CD14-positive monocyte (primary cell): ENCODE results near the gene BIRC3. TPM values are rescaled to one million over a fixed set of nuclear protein-coding genes. Genes with fewer than 3 reads are reported as not detected.

ENCODE experiments used
- DNase-seq, 3 donors: peaks; one replicate each; pipeline ENCODE4 v3.0.0-alpha.2; 2011 to 2022
- H2AFZ ChIP-seq: 2 replicates; pipeline ENCODE4 v1.6.0; 2012; ENCODE audit warnings: mild to moderate bottlenecking, low read depth, low read length, inconsistent platforms; ENCODE audit not compliant: insufficient read depth, poor library complexity, severe bottlenecking
- H3K27ac ChIP-seq, 2 donors: 1 replicate in 1 of 2; 2 replicates in 1 of 2; pipeline ENCODE4 v1.5.1; 2012 to 2013; ENCODE audit warnings: low read length in 2 of 2, control low read depth in 1 of 2, inconsistent platforms in 1 of 2, low read depth in 1 of 2, mild to moderate bottlenecking in 1 of 2
- H3K27me3 ChIP-seq, 2 donors: one replicate each; pipeline versions ENCODE4 v1.6.0 to v1.6.1; 2011 to 2013; ENCODE audit warnings: low read length in 2 of 2; ENCODE audit not compliant: control insufficient read depth in 2 of 2, insufficient read depth in 2 of 2
- H3K36me3 ChIP-seq, 2 donors: replicated peaks in 1 of 2; 1 replicate in 1 of 2; 2 replicates in 1 of 2; pipeline versions ENCODE4 v1.5.1 to v1.6.1; 2012 to 2013; ENCODE audit warnings: low read length in 2 of 2, control low read depth in 1 of 2, inconsistent platforms in 1 of 2, mild to moderate bottlenecking in 1 of 2; ENCODE audit not compliant: insufficient read depth in 2 of 2, control insufficient read depth in 1 of 2
- H3K4me1 ChIP-seq, 2 donors: 1 replicate in 1 of 2; 2 replicates in 1 of 2; pipeline versions ENCODE4 v1.5.1 to v1.6.1; 2012 to 2013; ENCODE audit warnings: low read length in 2 of 2, control low read depth in 1 of 2, inconsistent platforms in 1 of 2, mild to moderate bottlenecking in 1 of 2, moderate library complexity in 1 of 2; ENCODE audit not compliant: insufficient read depth in 2 of 2, control insufficient read depth in 1 of 2
- H3K4me2 ChIP-seq: replicated peaks from 2 replicates; pipeline ENCODE3; 2012; ENCODE audit warnings: low read length, moderate library complexity, mild to moderate bottlenecking; ENCODE audit not compliant: poor library complexity, severe bottlenecking; ENCODE audit errors: extremely low read depth
- H3K4me3 ChIP-seq, 3 experiments: fragments of 200-600 bp in 1 of 3; sonication (generic) in 1 of 3; replicated peaks in 1 of 3; 1 replicate in 2 of 3; 2 replicates in 1 of 3; pipeline ENCODE4 v1.5.1; 2011 to 2013; ENCODE audit warnings: low read length in 3 of 3, mild to moderate bottlenecking in 3 of 3, control low read depth in 2 of 3, low read depth in 2 of 3, inconsistent platforms in 1 of 3, moderate library complexity in 1 of 3
- H3K79me2 ChIP-seq: 2 replicates; pipeline ENCODE4 v1.6.0; 2012; ENCODE audit warnings: mild to moderate bottlenecking, control low read depth, inconsistent platforms, low read length, moderate library complexity; ENCODE audit not compliant: insufficient read depth
- H3K9ac ChIP-seq: 2 replicates; pipeline ENCODE4 v1.6.0; 2017; ENCODE audit warnings: low read length, mild to moderate bottlenecking; ENCODE audit not compliant: insufficient read depth, poor library complexity, severe bottlenecking
- H3K9me3 ChIP-seq, 2 donors: replicated peaks in 1 of 2; 1 replicate in 1 of 2; 2 replicates in 1 of 2; pipeline versions ENCODE4 v1.5.1 to v1.6.1; 2012 to 2013; ENCODE audit warnings: low read length in 2 of 2, control low read depth in 1 of 2; ENCODE audit not compliant: control insufficient read depth in 1 of 2, insufficient read depth in 1 of 2
- H4K20me1 ChIP-seq: 2 replicates; pipeline ENCODE4 v1.6.0; 2012; ENCODE audit warnings: mild to moderate bottlenecking, low read length, control low read depth, moderate library complexity; ENCODE audit not compliant: insufficient read depth
- H3K27ac Mint-ChIP-seq, 7 donors: one replicate each; pipeline ENCODE4 v1.8.0; 2020; ENCODE audit warnings: mild to moderate bottlenecking in 7 of 7, mixed read lengths in 7 of 7, moderate library complexity in 6 of 7, inconsistent platforms in 2 of 7
- H3K27me3 Mint-ChIP-seq, 3 donors: one replicate each; pipeline ENCODE4 v1.8.0; 2021 to 2022; ENCODE audit warnings: low read depth in 3 of 3, mild to moderate bottlenecking in 3 of 3, mixed read lengths in 3 of 3, moderate library complexity in 3 of 3, inconsistent platforms in 1 of 3
- H3K36me3 Mint-ChIP-seq, 2 donors: one replicate each; pipeline ENCODE4 v1.8.0; 2020; ENCODE audit warnings: mixed read lengths in 2 of 2, inconsistent platforms in 1 of 2, mild to moderate bottlenecking in 1 of 2
- H3K4me1 Mint-ChIP-seq: one replicate; pipeline ENCODE4 v1.8.0; 2020; ENCODE audit warnings: mild to moderate bottlenecking, mixed read lengths
- H3K4me3 Mint-ChIP-seq, 2 donors: one replicate each; pipeline ENCODE4 v1.8.0; 2020; ENCODE audit warnings: mild to moderate bottlenecking in 2 of 2, mixed read lengths in 2 of 2, moderate library complexity in 1 of 2
- H3K9me3 Mint-ChIP-seq, 7 donors: one replicate each; pipeline ENCODE4 v1.8.0; 2020 to 2022; ENCODE audit warnings: mixed read lengths in 7 of 7, mild to moderate bottlenecking in 6 of 7, moderate library complexity in 6 of 7, inconsistent platforms in 2 of 7
- WGBS: methylation state at CpG from one replicate; pipeline ENCODE4 v1.1.5; 2013; ENCODE audit warnings: missing lambda C conversion rate; ENCODE audit not compliant: insufficient coverage; 5-methylcytosine and 5-hydroxymethylcytosine counted together
- intact Hi-C, 2 donors: fragments of 100-400 bp; cut with micrococcal nuclease; formaldehyde crosslinking; loops; one replicate each; pipeline versions ENCODE4 v1.15.0 to v1.15.1; 2023
- polyA plus RNA-seq, 3 donors: library from polyadenylated mRNA; depleted of rRNA in 1 of 3; unstranded in 2 of 3; stranded (reverse) in 1 of 3; fragments of 300-500 nt in 2 of 3; fragments of >200 nt in 1 of 3; fragmentation: Illumina TruSeq in 2 of 3; gene quantifications; 1 replicate in 2 of 3; 2 replicates in 1 of 3; pipeline ENCODE4 v1.2.3, GENCODE V29; 2012 to 2021
- TF ChIP-seq, protein P1 (sequence below): fragments of 200-600 bp; IDR thresholded peaks from one replicate; pipeline ENCODE4 v1.8.0; 2022; ENCODE audit warnings: antibody characterized with exemption, mild to moderate bottlenecking

BIRC3 gene
- polyA plus RNA-seq, 3 donors: 3.0 to 9.8 (median 9.5) TPM

- intact Hi-C loops: loop anchor here (2.0 to 5.0 kb wide), 3 partner anchors 28 to 105 kb away; partner anchors contain the start of gene TMEM123 (in 1 of the 2)
- Mint-ChIP-seq H3K9me3 (peaks cover 0 to 2% (median 0%) of the 10 kb centered on the region in 7 donors), H3K27me3 (peaks cover 2 to 3% (median 3%) of the 10 kb centered on the region in 3 donors), H3K27ac (peak within 1 kb of the TSS; percentile 97 to 99 (median 98)), H3K36me3 (peaks cover 23 to 24% of the 10 kb centered on the region in 2 donors), H3K4me1 (peaks cover 27% of the 10 kb centered on the region), H3K4me3 (peak within 1 kb of the TSS; percentile 93)
- H2AFZ ChIP-seq: peak within 1 kb of the TSS; percentile 84
- peak within 1 kb of the TSS; percentile 96 for H3K9ac ChIP-seq
- TF ChIP-seq, protein P1, sequence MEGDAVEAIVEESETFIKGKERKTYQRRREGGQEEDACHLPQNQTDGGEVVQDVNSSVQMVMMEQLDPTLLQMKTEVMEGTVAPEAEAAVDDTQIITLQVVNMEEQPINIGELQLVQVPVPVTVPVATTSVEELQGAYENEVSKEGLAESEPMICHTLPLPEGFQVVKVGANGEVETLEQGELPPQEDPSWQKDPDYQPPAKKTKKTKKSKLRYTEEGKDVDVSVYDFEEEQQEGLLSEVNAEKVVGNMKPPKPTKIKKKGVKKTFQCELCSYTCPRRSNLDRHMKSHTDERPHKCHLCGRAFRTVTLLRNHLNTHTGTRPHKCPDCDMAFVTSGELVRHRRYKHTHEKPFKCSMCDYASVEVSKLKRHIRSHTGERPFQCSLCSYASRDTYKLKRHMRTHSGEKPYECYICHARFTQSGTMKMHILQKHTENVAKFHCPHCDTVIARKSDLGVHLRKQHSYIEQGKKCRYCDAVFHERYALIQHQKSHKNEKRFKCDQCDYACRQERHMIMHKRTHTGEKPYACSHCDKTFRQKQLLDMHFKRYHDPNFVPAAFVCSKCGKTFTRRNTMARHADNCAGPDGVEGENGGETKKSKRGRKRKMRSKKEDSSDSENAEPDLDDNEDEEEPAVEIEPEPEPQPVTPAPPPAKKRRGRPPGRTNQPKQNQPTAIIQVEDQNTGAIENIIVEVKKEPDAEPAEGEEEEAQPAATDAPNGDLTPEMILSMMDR: peak; percentile 65
- H3K4me2 ChIP-seq: peak within 1 kb of the TSS; percentile 92
- no peaks in the 10 kb centered on the region for H4K20me1 ChIP-seq
- under 1% methylated on average over 74 of the region's 77 CpGs for WGBS
- H3K4me1 ChIP-seq: peaks cover 10 to 24% of the 10 kb centered on the region in 2 donors
- no peaks in the 10 kb centered on the region for H3K27me3 ChIP-seq
- H3K9me3 ChIP-seq: no peaks in the 10 kb centered on the region
- H3K36me3 ChIP-seq: peaks cover 10 to 23% of the 10 kb centered on the region in 2 donors
- peak within 1 kb of the TSS; percentile 71 to 93 (median 84) for H3K4me3 ChIP-seq
- DNase-seq: peak; percentile 90 to 96 (median 94)
- H3K79me2 ChIP-seq: peaks cover 45% of the 10 kb centered on the region
- H3K27ac ChIP-seq: peak within 1 kb of the TSS; percentile 97 to 98
Measured at GRCh38 chr11:102346748-102347461, 29.6 kb downstream of the BIRC3 start, which contains the start of gene BIRC2. BIRC2 (plus strand) TSS chr11:102347214; CDS start chr11:102349855, 2,641 bp downstream.

DNA sequence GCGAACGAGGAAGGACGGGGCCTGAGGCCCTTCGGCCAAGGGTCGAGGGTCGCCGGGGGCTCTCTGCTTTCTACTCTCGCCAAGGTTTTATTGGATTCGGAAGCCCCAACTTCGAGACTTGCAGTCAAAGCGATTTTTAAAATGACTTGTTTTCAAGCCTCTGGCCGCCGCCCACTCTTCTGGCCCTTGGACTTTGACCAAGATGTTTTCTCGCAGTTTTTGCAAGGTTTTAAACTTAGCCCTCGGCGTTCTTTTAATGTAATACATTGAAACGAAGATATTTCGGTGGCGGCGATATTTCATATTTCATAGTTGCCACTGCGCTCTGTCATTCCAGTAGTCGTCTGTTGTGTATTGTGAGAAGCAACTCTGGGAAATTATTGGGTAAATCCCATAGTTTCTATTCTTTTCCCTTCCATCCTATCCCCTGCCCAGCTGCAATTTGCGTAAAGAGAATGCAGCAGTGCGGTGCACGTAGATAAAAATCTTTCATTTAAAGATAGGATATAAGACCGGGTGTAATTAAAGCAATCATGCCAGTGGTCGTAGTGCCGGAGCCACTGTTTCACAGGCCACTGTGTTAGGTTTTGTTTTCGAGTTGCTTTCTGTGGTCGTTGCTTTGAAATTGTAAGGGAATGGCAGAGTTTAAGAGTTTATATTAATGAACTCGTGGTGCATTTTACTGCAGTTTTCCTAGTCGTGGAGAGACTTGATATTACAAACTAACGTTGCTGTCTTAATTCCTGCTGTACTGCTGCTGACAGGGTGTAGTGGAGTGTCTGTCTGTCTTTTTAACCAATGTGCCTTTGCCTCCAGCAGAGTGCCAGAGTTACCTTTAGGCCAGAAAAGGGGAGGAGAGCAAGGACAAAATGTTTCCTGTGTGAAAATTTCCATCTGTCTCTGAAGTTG lies 30.4 kb downstream of the BIRC3 start:
- H3K4me3 ChIP-seq: peak overlapping the region; percentile 71 to 93 (median 84)
- H3K4me1 ChIP-seq: peaks cover 10 to 24% of the 10 kb centered on the region in 2 donors
- Mint-ChIP-seq H3K4me3 (peak overlapping the region; percentile 90 to 93), H3K27me3 (peaks cover 2 to 5% (median 3%) of the 10 kb centered on the region in 3 donors), H3K36me3 (peaks cover 27 to 29% of the 10 kb centered on the region in 2 donors), H3K4me1 (peaks cover 26% of the 10 kb centered on the region), H3K9me3 (peaks cover 0 to 2% (median 0%) of the 10 kb centered on the region in 7 donors), H3K27ac (peak overlapping the region; percentile 97 to 99 (median 98))
- H3K27me3 ChIP-seq: no peaks in the 10 kb centered on the region
- no peaks in the 10 kb centered on the region for H3K9me3 ChIP-seq
- H3K9ac ChIP-seq: peak overlapping the region; percentile 96
- 0% methylated on average over 24 of the region's 33 CpGs for WGBS
- H3K4me2 ChIP-seq: peak overlapping the region; percentile 92
- H4K20me1 ChIP-seq: no peaks in the 10 kb centered on the region
- H2AFZ ChIP-seq: peak overlapping the region; percentile 84
- intact Hi-C loops: loop anchor here (2.0 to 5.0 kb wide), 3 partner anchors 29 to 105 kb away; partner anchors contain the start of gene TMEM123 (in 1 of the 2)
- H3K27ac ChIP-seq: peak overlapping the region; percentile 97 to 98
- DNase-seq: peak in 1 of 3 donors; percentile 57
- peaks cover 46% of the 10 kb centered on the region for H3K79me2 ChIP-seq
- peaks cover 10 to 25% of the 10 kb centered on the region in 2 donors for H3K36me3 ChIP-seq
- TF ChIP-seq, protein P1: no peak
